OCI-LY7 (cell line): ENCODE measurements around the gene RILP. TPM values are rescaled to one million over a fixed set of nuclear protein-coding genes. Genes with fewer than 3 reads are reported as not detected.

Source experiments
- BruUV-seq: library from RNA; stranded (reverse); fragments of 400-500 nt; replicated peaks from 2 replicates; lab custom pipeline; 2021; lab: Mats Ljungman, UMichigan
- CTCF ChIA-PET: fragments of 300-600 bp; sonication (Branson Sonifier 250); formaldehyde crosslinking; loops from one replicate; lab custom pipeline; 2022; ENCODE audit warnings: antibody characterized with exemption; ENCODE audit not compliant: unreplicated experiment; lab: Charles Lee
- POLR2A ChIA-PET: fragments of 300-600 bp; sonication (Branson Sonifier 250); formaldehyde crosslinking; loops from one replicate; lab custom pipeline; 2022; ENCODE audit warnings: antibody characterized with exemption; lab: Charles Lee
- DNase-seq: peaks from one replicate; pipeline ENCODE4 v3.0.0-alpha.2; 2015; ENCODE audit warnings: low spot score
- H2AFZ ChIP-seq: fragments of 200-600 bp; sonication (generic), shearing (Covaris generic); 2 replicates; pipeline ENCODE4 v1.6.1; 2014; ENCODE audit warnings: mild to moderate bottlenecking, antibody characterized with exemption, low read length, moderate library complexity
- H3K27ac ChIP-seq: fragments of 200-600 bp; sonication (generic); 2 replicates; pipeline ENCODE4 v1.5.1; 2014; ENCODE audit warnings: mixed run types, low read depth, mild to moderate bottlenecking, moderate library complexity, low read length, inconsistent platforms; ENCODE audit not compliant: poor library complexity, severe bottlenecking
- H3K36me3 ChIP-seq: fragments of 200-600 bp; sonication (generic); 2 replicates; pipeline ENCODE4 v1.6.1; 2014; ENCODE audit warnings: mild to moderate bottlenecking, antibody characterized with exemption, low read length, moderate library complexity, mixed read lengths; ENCODE audit not compliant: insufficient read depth
- H3K4me1 ChIP-seq: fragments of 200-600 bp; sonication (generic); 2 replicates; pipeline ENCODE4 v1.5.1; 2014; ENCODE audit warnings: mild to moderate bottlenecking, low read length; ENCODE audit not compliant: insufficient read depth, poor library complexity, severe bottlenecking
- H3K4me2 ChIP-seq: fragments of 200-600 bp; sonication (generic); 2 replicates; pipeline ENCODE4 v1.6.1; 2014; ENCODE audit warnings: mild to moderate bottlenecking, low read length
- H3K4me3 ChIP-seq: fragments of 200-600 bp; sonication (generic); 2 replicates; pipeline ENCODE4 v1.5.1; 2014; ENCODE audit warnings: mild to moderate bottlenecking, low read depth, low read length; ENCODE audit not compliant: poor library complexity, severe bottlenecking
- H3K79me2 ChIP-seq: fragments of 200-600 bp; sonication (generic); 2 replicates; pipeline ENCODE4 v1.6.1; 2016; ENCODE audit warnings: low read depth, mild to moderate bottlenecking, low read length, moderate library complexity, mixed read lengths; ENCODE audit not compliant: insufficient read depth
- H3K9me2 ChIP-seq: fragments of 200-600 bp; sonication (generic); 2 replicates; pipeline ENCODE4 v1.6.1; 2016; ENCODE audit warnings: mild to moderate bottlenecking, low read length, mixed read lengths; ENCODE audit not compliant: insufficient read depth
- H3K9me3 ChIP-seq: fragments of 200-600 bp; sonication (generic); 2 replicates; pipeline ENCODE4 v1.6.1; 2014; ENCODE audit warnings: mild to moderate bottlenecking, mixed run types, low read length, mixed read lengths
- H4K20me1 ChIP-seq: fragments of 200-600 bp; sonication (generic); 2 replicates; pipeline ENCODE4 v1.6.1; 2014; ENCODE audit warnings: mild to moderate bottlenecking, antibody characterized with exemption, low read length, moderate library complexity, mixed read lengths; ENCODE audit not compliant: insufficient read depth
- EZH2phosphoT487 ChIP-seq: fragments of 200-600 bp; sonication (generic); IDR thresholded peaks from 2 replicates; pipeline ENCODE4 v1.6.1; 2018; ENCODE audit warnings: low read depth, borderline replicate concordance, mild to moderate bottlenecking, mixed run types, antibody characterized with exemption, low read length, moderate library complexity, mixed read lengths
- intact Hi-C: fragments of 100-400 bp; cut with micrococcal nuclease; formaldehyde crosslinking; loops from one replicate; pipeline ENCODE4 v1.10.0; 2022; ENCODE audit not compliant: unreplicated experiment
- total RNA-seq, 2 experiments: library from RNA; depleted of rRNA in 1 of 2; stranded (reverse); fragments of >200 nt in 1 of 2; shearing (Covaris generic) in 1 of 2; gene quantifications; 2 replicates each; pipeline ENCODE4 v1.2.3, GENCODE V29; 2014 to 2022
- TF ChIP-seq, protein P1 (sequence below): fragments of 200-600 bp; sonication (generic); conservative IDR thresholded peaks from 2 replicates; pipeline ENCODE4 v1.5.1; 2014; ENCODE audit warnings: mild to moderate bottlenecking, antibody characterized with exemption, low read length, moderate library complexity, mixed read lengths

The RILP gene
- total RNA-seq, 2 experiments from 2014 or later: 1.2 to 3.2 TPM

DNA sequence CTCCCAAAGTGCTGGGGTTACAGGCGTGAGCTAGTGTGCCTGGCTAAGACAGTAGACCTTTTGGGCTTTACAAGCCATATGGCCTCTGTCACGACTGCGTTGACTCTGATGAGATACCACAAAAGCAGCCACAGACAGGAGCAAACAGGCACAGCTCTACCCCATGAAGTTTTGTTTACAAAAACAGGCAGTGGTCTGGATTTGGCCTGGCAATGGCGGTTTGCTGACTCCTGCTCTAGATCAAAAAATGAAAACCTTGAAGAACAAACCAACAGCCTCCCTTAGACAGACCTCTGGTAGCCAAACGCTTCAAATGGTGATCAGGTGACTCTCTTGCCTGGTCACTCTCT, 41.7 kb downstream of the RILP start:
- no peak overlapping the region for H3K4me2 ChIP-seq
- no peak overlapping the region for H3K27ac ChIP-seq
- ChIA-PET POLR2A (interaction anchor here (0.5 kb wide), 1 partner anchor 287 kb away, joined by 4 read pairs; no protein-coding TSS in a partner anchor), CTCF (no interaction called here)
- TF ChIP-seq, protein P1, sequence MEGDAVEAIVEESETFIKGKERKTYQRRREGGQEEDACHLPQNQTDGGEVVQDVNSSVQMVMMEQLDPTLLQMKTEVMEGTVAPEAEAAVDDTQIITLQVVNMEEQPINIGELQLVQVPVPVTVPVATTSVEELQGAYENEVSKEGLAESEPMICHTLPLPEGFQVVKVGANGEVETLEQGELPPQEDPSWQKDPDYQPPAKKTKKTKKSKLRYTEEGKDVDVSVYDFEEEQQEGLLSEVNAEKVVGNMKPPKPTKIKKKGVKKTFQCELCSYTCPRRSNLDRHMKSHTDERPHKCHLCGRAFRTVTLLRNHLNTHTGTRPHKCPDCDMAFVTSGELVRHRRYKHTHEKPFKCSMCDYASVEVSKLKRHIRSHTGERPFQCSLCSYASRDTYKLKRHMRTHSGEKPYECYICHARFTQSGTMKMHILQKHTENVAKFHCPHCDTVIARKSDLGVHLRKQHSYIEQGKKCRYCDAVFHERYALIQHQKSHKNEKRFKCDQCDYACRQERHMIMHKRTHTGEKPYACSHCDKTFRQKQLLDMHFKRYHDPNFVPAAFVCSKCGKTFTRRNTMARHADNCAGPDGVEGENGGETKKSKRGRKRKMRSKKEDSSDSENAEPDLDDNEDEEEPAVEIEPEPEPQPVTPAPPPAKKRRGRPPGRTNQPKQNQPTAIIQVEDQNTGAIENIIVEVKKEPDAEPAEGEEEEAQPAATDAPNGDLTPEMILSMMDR: no peak
- no peak for TF ChIP-seq EZH2phosphoT487
- intact Hi-C loops: no loop called here
- H3K79me2 ChIP-seq: no peaks in the 10 kb centered on the region
- peaks cover 2% of the 10 kb centered on the region for H3K36me3 ChIP-seq
- H2AFZ ChIP-seq: no peak overlapping the region
- no peaks in the 10 kb centered on the region for H3K9me2 ChIP-seq
- no peak overlapping the region for H3K4me3 ChIP-seq
- H3K4me1 ChIP-seq: peaks cover 20% of the 10 kb centered on the region
- no peaks in the 10 kb centered on the region for H3K9me3 ChIP-seq
- H4K20me1 ChIP-seq: no peaks in the 10 kb centered on the region
- DNase-seq: no peak
- BruUV-seq: no TSS peak

DNA sequence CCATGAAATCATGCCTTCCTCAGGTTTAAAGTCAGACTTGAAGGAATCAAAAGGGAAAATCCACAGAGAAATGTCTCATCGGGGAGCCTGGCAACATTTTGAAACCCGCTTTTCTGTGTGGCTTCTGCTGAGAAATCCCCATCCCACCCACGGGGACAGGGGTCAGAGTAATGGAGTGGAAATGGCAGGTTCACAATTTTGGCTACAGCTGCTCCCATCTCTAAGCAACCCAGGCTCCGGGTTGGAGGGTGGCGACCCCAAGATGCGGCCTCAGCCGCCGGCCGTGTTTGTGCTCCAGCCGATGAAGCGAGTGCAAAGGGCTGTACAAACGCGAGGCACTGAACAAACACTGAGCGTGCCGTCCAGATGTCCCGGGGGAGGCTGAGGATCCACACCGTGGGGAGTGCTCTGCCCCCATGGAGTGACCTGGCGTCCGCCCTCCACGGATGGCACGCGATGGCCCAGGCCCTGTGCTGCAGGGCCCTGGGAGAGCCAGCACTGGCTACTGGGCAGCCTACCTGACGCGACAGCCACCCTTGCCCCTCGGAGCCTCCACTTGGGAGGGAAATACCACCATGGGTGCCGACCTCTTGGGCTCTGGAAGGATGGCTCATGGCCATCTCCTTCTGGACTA, 43.2 kb downstream of the RILP start:
- H3K4me2 ChIP-seq: peak overlapping the region; percentile 26; the same call in 1 of the 2 replicates
- H3K4me3 ChIP-seq: no peak overlapping the region

More for the DNA sequence above, 43.2 kb downstream of the RILP start:
- no peaks in the 10 kb centered on the region for H3K9me2 ChIP-seq
- no peak overlapping the region for H3K27ac ChIP-seq
- DNase-seq: no peak
- H3K79me2 ChIP-seq: no peaks in the 10 kb centered on the region
- H3K4me1 ChIP-seq: peaks cover 20% of the 10 kb centered on the region
- ChIA-PET CTCF (no interaction called here), POLR2A (interaction anchor here (0.7 kb wide), 1 partner anchor 12 kb away, joined by 3 read pairs; no protein-coding TSS in a partner anchor)
- H3K36me3 ChIP-seq: peaks cover 9% of the 10 kb centered on the region; the same call in 1 of the 2 replicates
- H3K9me3 ChIP-seq: no peaks in the 10 kb centered on the region
- no peaks in the 10 kb centered on the region for H4K20me1 ChIP-seq
- TF ChIP-seq, protein P1: no peak
- no peak for TF ChIP-seq EZH2phosphoT487
- BruUV-seq: no TSS peak
- intact Hi-C loops: no loop called here
- H2AFZ ChIP-seq: no peak overlapping the region; the same call in 1 of the 2 replicates
